GM23248 (cell line): ENCODE measurements around the gene ATP5F1D. TPM values are rescaled to one million over a fixed set of nuclear protein-coding genes. Genes with fewer than 3 reads are reported as not detected.

ENCODE experiments used
- DNase-seq: peaks from one replicate; pipeline ENCODE4 v3.0.0-alpha.2; 2015
- H2AFZ ChIP-seq: fragments of 200-600 bp; sonication (generic); 2 replicates; pipeline ENCODE4 v1.6.1; 2016; ENCODE audit warnings: antibody characterized with exemption
- H3F3A ChIP-seq: fragments of 200-600 bp; sonication (generic); 2 replicates; pipeline ENCODE4 v1.6.1; 2016; ENCODE audit warnings: mild to moderate bottlenecking, antibody characterized with exemption, mixed run types; ENCODE audit not compliant: insufficient read depth
- H3K27ac ChIP-seq: fragments of 200-600 bp; sonication (generic); 2 replicates; pipeline ENCODE4 v1.5.1; 2016; ENCODE audit warnings: mild to moderate bottlenecking
- H3K27me3 ChIP-seq: fragments of 200-600 bp; sonication (generic); replicated peaks from 2 replicates; pipeline ENCODE4 v1.6.1; 2016; ENCODE audit warnings: mild to moderate bottlenecking; ENCODE audit not compliant: insufficient read depth
- H3K36me3 ChIP-seq: fragments of 200-600 bp; sonication (generic); 2 replicates; pipeline ENCODE4 v1.6.1; 2016; ENCODE audit warnings: low read depth, mild to moderate bottlenecking
- H3K4me1 ChIP-seq: fragments of 200-600 bp; sonication (generic); 2 replicates; pipeline ENCODE4 v1.6.1; 2016; ENCODE audit warnings: mild to moderate bottlenecking; ENCODE audit not compliant: insufficient read depth
- H3K4me2 ChIP-seq: fragments of 200-600 bp; sonication (generic); one replicate; pipeline ENCODE4 v1.6.1; 2016; ENCODE audit warnings: mild to moderate bottlenecking; ENCODE audit not compliant: unreplicated experiment
- H3K4me3 ChIP-seq: fragments of 200-600 bp; sonication (generic); 2 replicates; pipeline ENCODE4 v1.5.1; 2016; ENCODE audit warnings: mild to moderate bottlenecking
- H3K79me2 ChIP-seq: fragments of 200-600 bp; sonication (generic); 2 replicates; pipeline ENCODE4 v1.6.1; 2016; ENCODE audit warnings: mild to moderate bottlenecking; ENCODE audit not compliant: insufficient read depth
- H3K9ac ChIP-seq: fragments of 200-600 bp; sonication (generic); 2 replicates; pipeline ENCODE4 v1.6.1; 2016; ENCODE audit warnings: mild to moderate bottlenecking
- H3K9me2 ChIP-seq: fragments of 200-600 bp; sonication (generic); 2 replicates; pipeline ENCODE4 v1.6.1; 2016; ENCODE audit warnings: mixed run types, mild to moderate bottlenecking, moderate library complexity; ENCODE audit not compliant: insufficient read depth
- H3K9me3 ChIP-seq: fragments of 200-600 bp; sonication (generic); one replicate; pipeline ENCODE4 v1.6.1; 2017; ENCODE audit warnings: low read depth
- H4K20me1 ChIP-seq: fragments of 200-600 bp; sonication (generic); 2 replicates; pipeline ENCODE4 v1.6.0; 2016; ENCODE audit not compliant: insufficient read depth
- EZH2 ChIP-seq: fragments of 200-600 bp; sonication (generic); IDR thresholded peaks from 2 replicates; pipeline ENCODE4 v1.6.1; 2018; ENCODE audit warnings: antibody characterized with exemption, mild to moderate bottlenecking; ENCODE audit not compliant: insufficient read depth, poor library complexity, severe bottlenecking
- EZH2phosphoT487 ChIP-seq: fragments of 200-600 bp; sonication (generic); IDR thresholded peaks from 2 replicates; pipeline ENCODE4 v1.6.1; 2018; ENCODE audit warnings: antibody characterized with exemption, moderate library complexity, mild to moderate bottlenecking, low read depth; ENCODE audit not compliant: insufficient read depth
- WGBS, 2 experiments: methylation state at CpG; one replicate each; pipeline ENCODE4 v1.1.6; 2015 to 2017; ENCODE audit warnings: low lambda C conversion rate in 2 of 2, low coverage in 1 of 2; ENCODE audit errors: missing lambda C conversion rate in 2 of 2; 5-methylcytosine and 5-hydroxymethylcytosine counted together
- in situ Hi-C: fragments of 300-500 bp; cut with MboI; formaldehyde crosslinking; loops from 2 replicates; pipeline ENCODE4 v1.15.0; 2020
- polyA plus RNA-seq: library from polyadenylated mRNA; unstranded; fragments of >200 nt; fragmentation: Nextera tagmentation; extraction: Ambion mirVana; gene quantifications from 2 replicates; pipeline ENCODE4 v1.2.1, GENCODE V29; 2016
- total RNA-seq: library from RNA; depleted of rRNA; stranded (reverse); fragments of >200 nt; shearing (Covaris generic); gene quantifications from 2 replicates; pipeline ENCODE4 v1.2.3, GENCODE V29; 2014

The ATP5F1D gene
- total and polyA plus RNA-seq, 2 experiments from 2014 or later, result 38.9 to 287 TPM

GRCh38 chr19:1248139-1248785 lies 6.7 kb downstream of the ATP5F1D start, which contains the start of gene MIDN:
MIDN (plus strand) TSS chr19:1248583; CDS start chr19:1250297, 1,714 bp downstream.
- peaks cover 21% of the 10 kb centered on the region for H3K4me1 ChIP-seq
- peaks cover 15% of the 10 kb centered on the region for H3F3A ChIP-seq
- H3K79me2 ChIP-seq, result peaks cover 33% of the 10 kb centered on the region
- in situ Hi-C loops, result no loop called here
- peak within 1 kb of the TSS; percentile 88 for H3K4me3 ChIP-seq
- peak within 1 kb of the TSS; percentile 60 for H3K4me2 ChIP-seq
- no peaks in the 10 kb centered on the region for H3K9me2 ChIP-seq
- peak; percentile 96 for DNase-seq
- H3K9ac ChIP-seq, result peak within 1 kb of the TSS; percentile 99
- TF ChIP-seq EZH2 (no peak), EZH2phosphoT487 (no peak)
- H4K20me1 ChIP-seq, result no peaks in the 10 kb centered on the region
- peaks cover 8% of the 10 kb centered on the region; the same call in 1 of the 2 replicates for H3K36me3 ChIP-seq
- H2AFZ ChIP-seq, result no peak within 1 kb of the TSS
- 2 to 3% methylated on average over 32 to 39 of the region's 60 CpGs for WGBS, 2 experiments
- H3K27ac ChIP-seq, result peak within 1 kb of the TSS; percentile 98
- H3K27me3 ChIP-seq, result no peaks in the 10 kb centered on the region
- H3K9me3 ChIP-seq, result no peaks in the 10 kb centered on the region

DNA sequence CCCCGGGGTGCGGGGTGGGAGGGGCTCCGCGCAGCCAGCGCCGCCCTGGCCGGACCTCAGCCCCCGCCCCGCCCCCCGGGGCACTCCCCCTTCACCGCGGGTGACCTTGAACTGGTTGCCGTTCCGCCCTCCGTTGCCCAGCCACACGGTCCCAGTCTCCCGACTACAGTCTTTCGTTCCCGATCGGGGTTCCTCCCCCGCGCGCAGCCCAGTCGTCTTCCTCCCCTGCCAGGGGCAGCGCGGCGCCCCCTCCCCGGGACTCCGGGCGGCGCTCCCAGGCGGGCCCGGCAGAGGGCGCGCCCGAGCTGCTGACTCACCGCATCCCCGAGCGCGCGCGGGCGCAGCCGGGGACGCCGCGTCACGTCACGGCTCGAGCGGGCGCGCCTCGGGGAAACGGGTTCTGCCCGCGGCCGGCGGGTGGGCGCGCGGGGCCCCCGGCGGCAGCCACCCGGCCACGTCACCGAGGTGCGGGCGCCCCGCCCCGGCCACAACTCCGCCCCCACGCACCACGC lies 7.3 kb downstream of the ATP5F1D start:
- peaks cover 8% of the 10 kb centered on the region; the same call in 1 of the 2 replicates for H3K36me3 ChIP-seq
- no peak overlapping the region for H2AFZ ChIP-seq
- peaks cover 23% of the 10 kb centered on the region for H3K4me1 ChIP-seq
- peak overlapping the region; percentile 98 for H3K27ac ChIP-seq
- WGBS, 2 experiments, result 1 to 2% methylated on average over 24 to 31 of the region's 74 CpGs
- peaks cover 9% of the 10 kb centered on the region; the same call in 1 of the 2 replicates for H3F3A ChIP-seq
- in situ Hi-C loops, result no loop called here
- peaks cover 32% of the 10 kb centered on the region for H3K79me2 ChIP-seq
- H3K4me2 ChIP-seq, result peak overlapping the region; percentile 40
- TF ChIP-seq EZH2, result no peak
- TF ChIP-seq EZH2phosphoT487, result no peak
- H3K9me2 ChIP-seq, result no peaks in the 10 kb centered on the region
- H3K4me3 ChIP-seq, result peak overlapping the region; percentile 88
- peak overlapping the region; percentile 99 for H3K9ac ChIP-seq
- H4K20me1 ChIP-seq, result no peaks in the 10 kb centered on the region
- H3K9me3 ChIP-seq, result no peaks in the 10 kb centered on the region
- DNase-seq, result peak; percentile 90
- H3K27me3 ChIP-seq, result no peaks in the 10 kb centered on the region

GRCh38 chr19:1249298-1249989 lies 7.9 kb downstream of the ATP5F1D start:
- H3K27ac ChIP-seq, result peak overlapping the region; percentile 98

DNA sequence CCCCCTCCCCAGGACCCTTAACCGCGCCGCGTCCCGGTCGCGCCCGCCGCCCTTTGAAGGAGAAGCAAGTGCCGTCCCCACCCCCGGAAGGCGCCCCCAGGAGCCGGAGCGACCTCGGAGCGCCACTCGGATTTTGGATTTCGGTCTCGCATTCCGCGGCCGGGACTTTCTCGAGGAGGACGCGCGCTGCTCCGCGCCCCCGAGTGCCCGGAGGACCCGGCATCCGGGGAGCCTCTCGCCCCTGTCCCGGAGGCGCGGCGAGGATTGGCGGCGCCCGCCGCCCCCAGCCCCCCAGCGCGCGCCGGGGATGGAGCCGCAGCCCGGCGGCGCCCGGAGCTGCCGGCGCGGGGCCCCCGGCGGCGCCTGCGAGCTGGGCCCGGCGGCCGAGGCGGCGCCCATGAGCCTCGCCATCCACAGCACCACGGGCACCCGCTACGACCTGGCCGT lies 8.5 kb downstream of the ATP5F1D start:
- Histone ChIP-seq H3K36me3 (peaks cover 17% of the 10 kb centered on the region), H3K9ac (peak overlapping the region; percentile 99), H3K9me3 (no peaks in the 10 kb centered on the region), H4K20me1 (no peaks in the 10 kb centered on the region), H2AFZ (no peak overlapping the region), H3K9me2 (no peaks in the 10 kb centered on the region), H3K4me1 (peaks cover 24% of the 10 kb centered on the region), H3K79me2 (peaks cover 39% of the 10 kb centered on the region), H3K4me3 (peak overlapping the region; percentile 85), H3K4me2 (peak overlapping the region; percentile 87), H3K27me3 (no peaks in the 10 kb centered on the region), H3K27ac (peak overlapping the region; percentile 98), H3F3A (peaks cover 12% of the 10 kb centered on the region; the same call in 1 of the 2 replicates)
- no peak for TF ChIP-seq EZH2phosphoT487
- no peak for TF ChIP-seq EZH2
- no peak for DNase-seq
- in situ Hi-C loops, result no loop called here
- 0% methylated on average over 2 to 30 of the region's 67 CpGs for WGBS, 2 experiments

More at GRCh38 chr19:1249298-1249989, 7.9 kb downstream of the ATP5F1D start:
- H3F3A ChIP-seq, result peaks cover 9% of the 10 kb centered on the region; the same call in 1 of the 2 replicates
- H3K9me2 ChIP-seq, result no peaks in the 10 kb centered on the region
- peak; percentile 99 for DNase-seq
- TF ChIP-seq EZH2, result no peak
- TF ChIP-seq EZH2phosphoT487, result no peak
- peak overlapping the region; percentile 99 for H3K9ac ChIP-seq
- H3K4me3 ChIP-seq, result peak overlapping the region; percentile 88
- H3K79me2 ChIP-seq, result peaks cover 33% of the 10 kb centered on the region
- no peaks in the 10 kb centered on the region for H3K27me3 ChIP-seq
- 1 to 2% methylated on average over 20 to 78 of the region's 102 CpGs for WGBS, 2 experiments
- H3K9me3 ChIP-seq, result no peaks in the 10 kb centered on the region
- H3K4me2 ChIP-seq, result peak overlapping the region; percentile 40
- H3K36me3 ChIP-seq, result peaks cover 11% of the 10 kb centered on the region
- H3K4me1 ChIP-seq, result peaks cover 22% of the 10 kb centered on the region
- in situ Hi-C loops, result no loop called here
- H4K20me1 ChIP-seq, result no peaks in the 10 kb centered on the region
- H2AFZ ChIP-seq, result no peak overlapping the region
